Left ventricle myocardium inferior (tissue), 1 donor: ENCODE measurements around the gene PRR19. TPM values are rescaled to one million over a fixed set of nuclear protein-coding genes. Genes with fewer than 3 reads are reported as not detected.

Experiments
- DNase-seq: peaks from one replicate; pipeline ENCODE4 v3.0.0-alpha.2; 2020
- H3K27ac ChIP-seq: fragments of 200-600 bp; replicated peaks from 2 replicates; pipeline ENCODE4 v1.8.0; 2021
- H3K27me3 ChIP-seq: fragments of 200-600 bp; 2 replicates; pipeline ENCODE4 v1.8.0; 2021; ENCODE audit warnings: low read depth
- H3K36me3 ChIP-seq: fragments of 200-600 bp; 2 replicates; pipeline ENCODE4 v1.8.0; 2021
- H3K4me1 ChIP-seq: fragments of 200-600 bp; 2 replicates; pipeline ENCODE4 v1.8.0; 2021
- H3K4me3 ChIP-seq: fragments of 200-600 bp; 2 replicates; pipeline ENCODE4 v1.8.0; 2021; ENCODE audit warnings: mild to moderate bottlenecking, moderate library complexity
- H3K9me3 ChIP-seq: fragments of 200-600 bp; replicated peaks from 2 replicates; pipeline ENCODE4 v1.8.0; 2021
- CTCF ChIP-seq: fragments of 200-600 bp; IDR thresholded peaks from 2 replicates; pipeline ENCODE4 v1.8.0; 2021; ENCODE audit warnings: antibody characterized with exemption, mild to moderate bottlenecking, borderline replicate concordance
- intact Hi-C: fragments of 100-400 bp; cut with micrococcal nuclease; formaldehyde crosslinking; loops from one replicate; pipeline ENCODE4 v1.11.0; 2022
- total RNA-seq: library from RNA; stranded (reverse); fragmentation: NEBNext Ultra II Directional; extraction: Animal tissue kit (Norgen Biotek cat#: 25700); gene quantifications from one replicate; pipeline ENCODE4 v1.2.1, GENCODE V29; 2021
- donor health status: DM: no; HTN: yes; CAD: no; lungs with severe emphysema.

The PRR19 gene
- total RNA-seq, 1 donor from 2014 or later, result not detected

GRCh38 chr19:42312370-42312769 lies 10.4 kb downstream of the PRR19 start:
- H3K4me3 ChIP-seq, result no peak overlapping the region
- peaks cover 14% of the 10 kb centered on the region for H3K4me1 ChIP-seq
- no peak for DNase-seq
- peaks cover 63% of the 10 kb centered on the region for H3K27me3 ChIP-seq
- no peak for TF ChIP-seq CTCF
- no peaks in the 10 kb centered on the region for H3K9me3 ChIP-seq
- intact Hi-C loops, result no loop called here
- no peak overlapping the region for H3K27ac ChIP-seq
- no peaks in the 10 kb centered on the region for H3K36me3 ChIP-seq

GRCh38 chr19:42313096-42313839 lies 11.3 kb downstream of the PRR19 start, which contains the start of gene TMEM145:
TSS of gene TMEM145 (plus strand) at chr19:42313309. CDS start at chr19:42313377, 68 bp downstream.
- Histone ChIP-seq H3K27me3 (peaks cover 63% of the 10 kb centered on the region), H3K36me3 (no peaks in the 10 kb centered on the region), H3K9me3 (no peaks in the 10 kb centered on the region), H3K4me3 (peak within 1 kb of the TSS; percentile 67), H3K4me1 (peaks cover 14% of the 10 kb centered on the region), H3K27ac (no peak within 1 kb of the TSS)
- intact Hi-C loops, result no loop called here
- no peak for TF ChIP-seq CTCF
- DNase-seq, result no peak

- no peak for DNase-seq
- no peak for TF ChIP-seq CTCF
- H3K27ac ChIP-seq, result no peak overlapping the region
- peaks cover 14% of the 10 kb centered on the region for H3K4me1 ChIP-seq
- H3K36me3 ChIP-seq, result no peaks in the 10 kb centered on the region
- peak overlapping the region; percentile 67 for H3K4me3 ChIP-seq
- no peaks in the 10 kb centered on the region for H3K9me3 ChIP-seq
- intact Hi-C loops, result no loop called here
- H3K27me3 ChIP-seq, result peaks cover 63% of the 10 kb centered on the region
Measured at GRCh38 chr19:42313840-42314755, 12.2 kb downstream of the PRR19 start.

GRCh38 chr19:42315024-42315423 lies 13.1 kb downstream of the PRR19 start:
- Histone ChIP-seq H3K4me1 (peaks cover 14% of the 10 kb centered on the region), H3K9me3 (no peaks in the 10 kb centered on the region), H3K27ac (no peak overlapping the region), H3K27me3 (peaks cover 63% of the 10 kb centered on the region), H3K4me3 (no peak overlapping the region), H3K36me3 (no peaks in the 10 kb centered on the region)
- DNase-seq, result no peak
- no peak for TF ChIP-seq CTCF
- intact Hi-C loops, result no loop called here

- H3K36me3 ChIP-seq, result no peaks in the 10 kb centered on the region
- intact Hi-C loops, result no loop called here
- DNase-seq, result no peak
- peaks cover 55% of the 10 kb centered on the region for H3K27me3 ChIP-seq
- H3K4me1 ChIP-seq, result peaks cover 14% of the 10 kb centered on the region
- no peak for TF ChIP-seq CTCF
- no peaks in the 10 kb centered on the region for H3K9me3 ChIP-seq
- H3K27ac ChIP-seq, result no peak overlapping the region
- H3K4me3 ChIP-seq, result no peak overlapping the region
Measured at GRCh38 chr19:42316223-42317211, 14.6 kb downstream of the PRR19 start.
